HL-60 (cell line): ENCODE data around the gene C16orf54.
"Not testable (repeated sequence)": the region's sequence is repeated elsewhere in the genome, so short reads cannot be mapped to it uniquely, and the experiment has no call there.

Experiments
- DNase-seq, 2 experiments: peaks; one replicate each; pipeline ENCODE4 v3.0.0-alpha.2; 2010 to 2020; ENCODE audit warnings: low read depth in 1 of 2, low spot score in 1 of 2
- H3K27ac ChIP-seq: fragments of 250-450 bp; sonication (Bioruptor Pico); replicated peaks from 2 replicates; pipeline ENCODE4 v1.5.1; 2020; ENCODE audit warnings: mild to moderate bottlenecking, moderate library complexity
- H3K27me3 ChIP-seq: fragments of 250-450 bp; sonication (Bioruptor Pico); 2 replicates; pipeline ENCODE4 v1.5.1; 2021; ENCODE audit warnings: mild to moderate bottlenecking, moderate library complexity; ENCODE audit not compliant: insufficient read depth, poor library complexity, severe bottlenecking
- H3K4me3 ChIP-seq: replicated peaks from 2 replicates; pipeline ENCODE4 v1.5.1; 2011; ENCODE audit warnings: mild to moderate bottlenecking, control low read depth, low read length; ENCODE audit not compliant: insufficient read depth
- GABPA ChIP-seq: IDR thresholded peaks from 2 replicates; pipeline ENCODE4 v1.6.1; 2012; ENCODE audit warnings: low read depth
- POLR2AphosphoS5 ChIP-seq: IDR thresholded peaks from 2 replicates; pipeline ENCODE4 v1.6.1; 2012; ENCODE audit warnings: low read depth
- SPI1 ChIP-seq: IDR thresholded peaks from 2 replicates; pipeline ENCODE4 v1.6.1; 2012; ENCODE audit warnings: low read depth, mild to moderate bottlenecking, borderline replicate concordance
- TF ChIP-seq, protein P1 (sequence below): IDR thresholded peaks from one replicate; pipeline ENCODE4 v1.5.1; 2011; ENCODE audit warnings: low read length, control low read depth, inconsistent platforms; ENCODE audit not compliant: insufficient read depth
- TF ChIP-seq, protein P2 (sequence below): IDR thresholded peaks from 2 replicates; pipeline ENCODE4 v1.6.1; 2012; ENCODE audit warnings: low read depth; ENCODE audit not compliant: insufficient replicate concordance

C16orf54 gene

GRCh38 chr16:29734786-29735185, 11.0 kb downstream of the C16orf54 start:
- H3K27me3 ChIP-seq: no peaks in the 10 kb centered on the region
- H3K27ac ChIP-seq: no peak overlapping the region
- no peak overlapping the region for H3K4me3 ChIP-seq
- DNase-seq: no peak
- TF ChIP-seq, protein P1, sequence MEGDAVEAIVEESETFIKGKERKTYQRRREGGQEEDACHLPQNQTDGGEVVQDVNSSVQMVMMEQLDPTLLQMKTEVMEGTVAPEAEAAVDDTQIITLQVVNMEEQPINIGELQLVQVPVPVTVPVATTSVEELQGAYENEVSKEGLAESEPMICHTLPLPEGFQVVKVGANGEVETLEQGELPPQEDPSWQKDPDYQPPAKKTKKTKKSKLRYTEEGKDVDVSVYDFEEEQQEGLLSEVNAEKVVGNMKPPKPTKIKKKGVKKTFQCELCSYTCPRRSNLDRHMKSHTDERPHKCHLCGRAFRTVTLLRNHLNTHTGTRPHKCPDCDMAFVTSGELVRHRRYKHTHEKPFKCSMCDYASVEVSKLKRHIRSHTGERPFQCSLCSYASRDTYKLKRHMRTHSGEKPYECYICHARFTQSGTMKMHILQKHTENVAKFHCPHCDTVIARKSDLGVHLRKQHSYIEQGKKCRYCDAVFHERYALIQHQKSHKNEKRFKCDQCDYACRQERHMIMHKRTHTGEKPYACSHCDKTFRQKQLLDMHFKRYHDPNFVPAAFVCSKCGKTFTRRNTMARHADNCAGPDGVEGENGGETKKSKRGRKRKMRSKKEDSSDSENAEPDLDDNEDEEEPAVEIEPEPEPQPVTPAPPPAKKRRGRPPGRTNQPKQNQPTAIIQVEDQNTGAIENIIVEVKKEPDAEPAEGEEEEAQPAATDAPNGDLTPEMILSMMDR: no peak
- no peak for TF ChIP-seq GABPA
- no peak for TF ChIP-seq SPI1
- TF ChIP-seq, protein P2, sequence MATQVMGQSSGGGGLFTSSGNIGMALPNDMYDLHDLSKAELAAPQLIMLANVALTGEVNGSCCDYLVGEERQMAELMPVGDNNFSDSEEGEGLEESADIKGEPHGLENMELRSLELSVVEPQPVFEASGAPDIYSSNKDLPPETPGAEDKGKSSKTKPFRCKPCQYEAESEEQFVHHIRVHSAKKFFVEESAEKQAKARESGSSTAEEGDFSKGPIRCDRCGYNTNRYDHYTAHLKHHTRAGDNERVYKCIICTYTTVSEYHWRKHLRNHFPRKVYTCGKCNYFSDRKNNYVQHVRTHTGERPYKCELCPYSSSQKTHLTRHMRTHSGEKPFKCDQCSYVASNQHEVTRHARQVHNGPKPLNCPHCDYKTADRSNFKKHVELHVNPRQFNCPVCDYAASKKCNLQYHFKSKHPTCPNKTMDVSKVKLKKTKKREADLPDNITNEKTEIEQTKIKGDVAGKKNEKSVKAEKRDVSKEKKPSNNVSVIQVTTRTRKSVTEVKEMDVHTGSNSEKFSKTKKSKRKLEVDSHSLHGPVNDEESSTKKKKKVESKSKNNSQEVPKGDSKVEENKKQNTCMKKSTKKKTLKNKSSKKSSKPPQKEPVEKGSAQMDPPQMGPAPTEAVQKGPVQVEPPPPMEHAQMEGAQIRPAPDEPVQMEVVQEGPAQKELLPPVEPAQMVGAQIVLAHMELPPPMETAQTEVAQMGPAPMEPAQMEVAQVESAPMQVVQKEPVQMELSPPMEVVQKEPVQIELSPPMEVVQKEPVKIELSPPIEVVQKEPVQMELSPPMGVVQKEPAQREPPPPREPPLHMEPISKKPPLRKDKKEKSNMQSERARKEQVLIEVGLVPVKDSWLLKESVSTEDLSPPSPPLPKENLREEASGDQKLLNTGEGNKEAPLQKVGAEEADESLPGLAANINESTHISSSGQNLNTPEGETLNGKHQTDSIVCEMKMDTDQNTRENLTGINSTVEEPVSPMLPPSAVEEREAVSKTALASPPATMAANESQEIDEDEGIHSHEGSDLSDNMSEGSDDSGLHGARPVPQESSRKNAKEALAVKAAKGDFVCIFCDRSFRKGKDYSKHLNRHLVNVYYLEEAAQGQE: no peak
- TF ChIP-seq POLR2AphosphoS5: no peak

DNA sequence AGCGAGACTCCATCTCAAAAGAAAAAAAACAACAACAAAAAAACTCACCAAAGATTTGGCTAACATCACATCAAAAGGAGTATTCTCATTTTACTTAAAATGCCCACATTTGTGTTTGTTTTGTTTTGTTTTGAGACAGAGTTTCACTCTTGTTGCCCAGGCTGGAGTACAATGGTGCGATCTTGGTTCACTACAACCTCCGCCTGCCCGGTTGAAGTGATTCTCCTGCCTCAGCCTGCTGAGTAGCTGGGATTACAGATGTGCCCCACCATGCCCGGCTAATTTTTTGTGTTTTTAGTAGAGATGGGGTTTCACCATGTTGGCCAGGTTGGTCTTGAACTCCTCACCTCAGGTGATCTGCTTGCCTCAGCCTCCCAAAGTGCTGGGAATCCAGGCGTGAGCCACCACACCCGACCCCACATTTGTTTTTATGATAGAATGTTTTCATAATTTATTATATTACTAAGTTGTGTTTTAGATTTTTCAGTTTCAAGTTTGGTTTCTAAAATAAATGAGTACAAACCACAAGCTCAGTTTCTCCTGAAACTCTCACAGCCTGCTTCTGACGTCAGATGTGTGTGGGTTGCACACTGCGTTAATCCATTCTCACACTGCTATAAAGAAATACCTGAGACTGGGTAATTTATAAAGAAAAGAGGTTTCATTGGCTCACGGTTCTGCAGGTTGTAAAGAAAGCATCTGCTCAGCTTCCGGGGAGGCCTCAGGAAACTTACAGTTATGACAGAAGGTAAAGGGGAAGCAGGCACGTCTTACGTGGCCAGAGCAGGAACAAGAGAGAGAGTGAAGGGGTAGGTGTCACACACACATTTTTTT, 13.8 kb downstream of the C16orf54 start:
- DNase-seq: peak in 1 of 2 experiments; percentile 32
- H3K27ac ChIP-seq, H3K27me3 ChIP-seq, H3K4me3 ChIP-seq: not testable (repeated sequence)

GRCh38 chr16:29730649-29731048, 15.1 kb downstream of the C16orf54 start:
- no peak for DNase-seq
- Histone ChIP-seq H3K4me3 (no peak overlapping the region), H3K27ac (no peak overlapping the region), H3K27me3 (no peaks in the 10 kb centered on the region)
- TF ChIP-seq, protein P2: no peak
- TF ChIP-seq GABPA (no peak), POLR2AphosphoS5 (no peak), SPI1 (no peak)
- TF ChIP-seq, protein P1: no peak

DNA sequence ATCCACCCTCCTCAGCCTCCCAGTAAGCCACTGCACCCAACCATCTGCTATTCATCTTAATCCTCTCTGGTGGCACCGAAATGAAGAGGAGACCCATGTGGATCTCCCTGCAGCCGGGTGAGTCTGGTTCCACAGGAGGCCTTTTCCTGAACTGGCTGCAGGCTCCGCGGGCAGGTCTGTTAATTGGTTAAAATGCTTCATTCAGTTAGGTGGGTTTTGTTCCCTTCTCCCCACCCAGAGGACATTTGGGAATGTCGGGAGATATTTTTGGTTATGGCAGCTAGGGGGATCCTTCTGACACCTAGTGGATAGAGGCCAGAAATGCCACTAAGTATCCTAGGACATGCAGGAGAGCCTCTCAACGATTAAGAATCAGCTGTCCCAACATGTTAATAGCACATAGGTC, 16.7 kb downstream of the C16orf54 start:
- Histone ChIP-seq H3K27me3 (no peaks in the 10 kb centered on the region), H3K27ac (no peak overlapping the region; the same call in 1 of the 2 replicates), H3K4me3 (no peak overlapping the region)
- no peak for DNase-seq
- TF ChIP-seq SPI1 (no peak), POLR2AphosphoS5 (no peak), GABPA (no peak)
- TF ChIP-seq, protein P2: no peak
- TF ChIP-seq, protein P1: peak; percentile 48
